HepG2 (cell line): ENCODE measurements around the gene DBN1. TPM values are rescaled to one million over a fixed set of nuclear protein-coding genes. Genes with fewer than 3 reads are reported as not detected.

Experiments
- ATF7-NPFF ChIP-seq: sonication (generic); formaldehyde crosslinking; IDR thresholded peaks from 2 replicates; pipeline ENCODE4 v1.8.1; 2023; ENCODE audit warnings: mild to moderate bottlenecking, low read depth, missing genetic modification reagents, moderate library complexity
- CBX1 ChIP-seq: IDR thresholded peaks from one replicate; pipeline ENCODE4 v1.6.1; 2016; ENCODE audit warnings: antibody characterized with exemption, low read depth
- CEBPZ ChIP-seq: IDR thresholded peaks from 2 replicates; pipeline ENCODE4 v1.6.1; 2012; ENCODE audit warnings: low read length, improper control_type of control experiment
- EHMT2 ChIP-seq: fragments of 200-600 bp; sonication (generic); IDR thresholded peaks from 2 replicates; pipeline ENCODE4 v1.7.0; 2017; ENCODE audit warnings: antibody characterized with exemption, low read depth, low read length, borderline replicate concordance
- IRF9 ChIP-seq: sonication (generic); formaldehyde crosslinking; IDR thresholded peaks from 2 replicates; pipeline ENCODE4 v1.8.0; 2022; ENCODE audit warnings: missing genetic modification reagents, mild to moderate bottlenecking, borderline replicate concordance
- KDM4B ChIP-seq: sonication (generic); formaldehyde crosslinking; IDR thresholded peaks from 2 replicates; pipeline ENCODE4 v1.4.0; 2020; ENCODE audit warnings: missing genetic modification reagents
- KDM5B ChIP-seq: sonication (generic); formaldehyde crosslinking; IDR thresholded peaks from 2 replicates; pipeline ENCODE4 v1.4.0; 2020; ENCODE audit warnings: missing genetic modification reagents, mild to moderate bottlenecking, borderline replicate concordance
- MED1 ChIP-seq: sonication (generic); formaldehyde crosslinking; IDR thresholded peaks from 2 replicates; pipeline ENCODE4 v1.4.0; 2020; ENCODE audit warnings: missing genetic modification reagents
- PHF5A ChIP-seq: IDR thresholded peaks from one replicate; pipeline ENCODE4 v1.6.1; 2018; ENCODE audit warnings: low read depth, missing genetic modification reagents; ENCODE audit not compliant: unreplicated experiment
- PITX1 ChIP-seq: sonication (generic); formaldehyde crosslinking; IDR thresholded peaks from 2 replicates; pipeline ENCODE4 v1.5.1; 2020; ENCODE audit warnings: mild to moderate bottlenecking, missing genetic modification reagents
- SOX6 ChIP-seq, 2 experiments: fragments of 450-650 bp in 1 of 2; sonication (generic) in 1 of 2; formaldehyde crosslinking in 1 of 2; IDR thresholded peaks; 2 replicates each; pipeline versions ENCODE4 v1.4.0 to v1.6.1; 2017 to 2020; ENCODE audit warnings: antibody characterized with exemption in 1 of 2, mild to moderate bottlenecking in 1 of 2, missing genetic modification reagents in 1 of 2
- YEATS4 ChIP-seq: sonication (generic); formaldehyde crosslinking; IDR thresholded peaks from 2 replicates; pipeline ENCODE4 v1.4.0; 2020; ENCODE audit warnings: missing genetic modification reagents, borderline replicate concordance
- ZBTB25 ChIP-seq: IDR thresholded peaks from 2 replicates; pipeline ENCODE4 v1.6.1; 2018; ENCODE audit warnings: missing genetic modification reagents
- ZMYM3 ChIP-seq: sonication (generic); formaldehyde crosslinking; IDR thresholded peaks from 2 replicates; pipeline ENCODE4 v1.5.1; 2020; ENCODE audit warnings: mild to moderate bottlenecking, missing genetic modification reagents
- ZNF335 ChIP-seq: sonication (generic); formaldehyde crosslinking; IDR thresholded peaks from 2 replicates; pipeline ENCODE4 v1.4.0; 2020; ENCODE audit warnings: missing genetic modification reagents
- ZNF567 ChIP-seq: sonication (generic); formaldehyde crosslinking; IDR thresholded peaks from 2 replicates; pipeline ENCODE4 v1.8.1; 2023; ENCODE audit warnings: mild to moderate bottlenecking, missing genetic modification reagents, borderline replicate concordance
- ZNF580 ChIP-seq: IDR thresholded peaks from 2 replicates; pipeline ENCODE4 v1.6.1; 2016; ENCODE audit warnings: low read depth, borderline replicate concordance
- ZNF670 ChIP-seq: sonication (generic); formaldehyde crosslinking; IDR thresholded peaks from 2 replicates; pipeline ENCODE4 v1.8.0; 2022; ENCODE audit warnings: mild to moderate bottlenecking, missing genetic modification reagents, borderline replicate concordance
- ZNF747 ChIP-seq: sonication (generic); formaldehyde crosslinking; IDR thresholded peaks from 2 replicates; pipeline ENCODE4 v1.8.1; 2023; ENCODE audit warnings: missing genetic modification reagents, mild to moderate bottlenecking, borderline replicate concordance
- ZNF749 ChIP-seq: sonication (generic); formaldehyde crosslinking; IDR thresholded peaks from 2 replicates; pipeline ENCODE4 v1.8.0; 2022; ENCODE audit warnings: mild to moderate bottlenecking, missing genetic modification reagents, moderate library complexity, borderline replicate concordance
- polyA plus RNA-seq, 8 experiments: library from polyadenylated mRNA; depleted of rRNA in 3 of 8; stranded (reverse) in 7 of 8; unstranded in 1 of 8; fragments of >200 nt; fragmentation: Illumina TruSeq in 4 of 8; extraction: Trizol in 4 of 8; gene quantifications; 2 replicates each; pipeline versions ENCODE4 v1.2.1 to v1.2.3, GENCODE V29; 2011 to 2016; ENCODE audit warnings: low read depth in 4 of 8, missing spikeins in 1 of 8, mixed read lengths in 1 of 8; ENCODE audit not compliant: insufficient read depth in 1 of 8
- total RNA-seq, 5 experiments: library from RNA; depleted of rRNA; stranded (reverse); fragments of >200 nt; fragmentation: Illumina TruSeq; extraction: Trizol; gene quantifications; 2 replicates each; pipeline ENCODE4 v1.2.3, GENCODE V29; 2016; ENCODE audit warnings: low read depth in 1 of 5

Gene DBN1
- total and polyA plus RNA-seq, 2 of the 13 experiments (the other 11 are each of a cell fraction or from before 2014, with no cell fraction given) = 27.0 to 37.3 TPM

- TF ChIP-seq YEATS4 (CRISPR knock-in tag) = peak; percentile 76
- no peak for TF ChIP-seq ZNF747 (CRISPR knock-in tag)
- TF ChIP-seq PITX1 = no peak
- 0 out of 2 replicates have a peak, but pooled peaks have one; percentile 30 for TF ChIP-seq ZNF567 (CRISPR knock-in tag)
- no peak for TF ChIP-seq ZMYM3 (CRISPR knock-in tag)
- peak; percentile 87 for TF ChIP-seq KDM5B (CRISPR knock-in tag)
- peak; percentile 17 for TF ChIP-seq CBX1
- TF ChIP-seq PHF5A (CRISPR knock-in tag) = peak; percentile 79
- TF ChIP-seq ATF7-NPFF (CRISPR knock-in tag) = peak; percentile 79; the same call in 1 of the 2 replicates
- peak; percentile 83; the same call in 1 of the 2 replicates for TF ChIP-seq ZNF749 (CRISPR knock-in tag)
- TF ChIP-seq ZNF335 = no peak
- no peak for TF ChIP-seq EHMT2
- no peak for TF ChIP-seq SOX6 (IDR thresholded peaks at IDR 0.05)
- TF ChIP-seq SOX6 (CRISPR knock-in tag; IDR thresholded peaks at IDR 0.05) = peak; percentile 54; the same call in 1 of the 2 replicates
- 0 out of 2 replicates have a peak, but pooled peaks have one; percentile 67 for TF ChIP-seq KDM4B (CRISPR knock-in tag)
- no peak; the same call in 1 of the 2 replicates for TF ChIP-seq IRF9 (CRISPR knock-in tag)
- peak; percentile 73; the same call in 1 of the 2 replicates for TF ChIP-seq MED1 (CRISPR knock-in tag)
- TF ChIP-seq CEBPZ = no peak
- peak; percentile 77; the same call in 1 of the 2 replicates for TF ChIP-seq ZNF580 (CRISPR knock-in tag)
- peak; percentile 89; the same call in 1 of the 2 replicates for TF ChIP-seq ZBTB25 (CRISPR knock-in tag)
- TF ChIP-seq ZNF670 (CRISPR knock-in tag) = peak; percentile 20; the same call in 1 of the 2 replicates
Observed at GRCh38 chr5:177455036-177455660, 18.3 kb downstream of the DBN1 start (continued).
